GM18907 (cell line): ENCODE results near the gene MTMR4.
"Not testable (repeated sequence)": the region's sequence is repeated elsewhere in the genome, so short reads cannot be mapped to it uniquely, and the experiment has no call there.

Experiments
- ATAC-seq: cut with Tn5 transposase; IDR thresholded peaks from one replicate; pipeline ENCODE4 v1.9.1; 2021; ENCODE audit warnings: mild to moderate bottlenecking, moderate library complexity; ENCODE audit not compliant: unreplicated experiment

MTMR4 gene

DNA sequence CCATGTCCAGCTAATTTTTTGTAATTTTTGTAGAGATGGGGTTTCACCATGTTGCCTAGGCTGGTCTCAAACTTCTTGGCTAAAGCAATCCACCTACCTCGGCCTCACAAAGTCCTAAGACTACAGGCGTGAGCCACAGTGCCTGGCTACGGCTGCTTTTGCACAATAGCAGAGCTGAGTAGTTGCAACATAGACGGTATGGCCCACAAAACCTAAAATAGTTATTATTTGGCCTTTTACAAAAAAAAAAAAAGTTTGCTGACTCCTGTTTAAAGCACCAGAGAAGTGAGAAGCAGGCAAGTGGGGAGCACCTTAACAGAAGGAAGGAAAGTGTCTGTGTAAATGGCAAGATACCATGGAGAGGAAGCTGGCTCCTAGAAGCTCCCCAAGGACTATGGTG lies 20.9 kb downstream of the MTMR4 start:
- no peak for ATAC-seq

DNA sequence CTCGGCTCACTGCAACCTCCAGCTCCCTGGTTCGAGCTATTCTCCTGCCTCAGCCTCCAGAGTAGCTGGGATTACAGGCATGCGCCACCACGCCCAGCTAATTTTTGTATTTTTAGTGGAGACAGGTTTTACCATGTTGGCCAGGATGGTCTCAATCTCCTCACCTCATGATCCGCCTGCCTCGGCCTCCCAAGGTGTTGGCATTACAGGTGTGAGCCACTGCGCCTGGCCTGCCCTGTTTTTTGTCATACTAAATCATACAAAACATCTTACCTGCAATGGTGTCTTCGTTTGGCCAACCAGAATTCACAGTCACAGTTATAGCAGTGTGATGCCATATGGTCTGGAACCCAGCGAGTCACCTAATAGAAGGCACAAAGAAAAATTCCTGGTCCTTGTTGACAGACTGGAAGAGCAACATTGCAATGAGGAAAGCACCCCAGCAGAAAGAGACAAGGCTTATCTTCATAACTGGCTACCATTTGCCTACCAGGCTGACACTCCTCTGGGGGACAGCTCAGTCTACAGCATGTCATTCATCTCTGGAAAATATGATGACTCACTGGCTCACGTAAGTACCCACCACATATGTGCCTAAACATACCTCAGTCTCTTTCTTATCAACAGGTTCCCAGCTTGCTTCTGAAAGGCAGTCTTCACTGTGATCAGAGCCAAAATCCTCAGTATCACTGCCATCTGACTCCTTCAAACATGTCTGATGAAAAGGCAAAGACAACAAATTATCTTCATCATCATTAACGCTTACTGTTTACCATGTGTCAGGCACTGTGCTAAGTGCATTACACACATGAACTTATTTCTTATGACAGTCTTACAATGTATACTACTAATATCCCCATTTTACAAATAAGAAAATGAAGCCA lies 22.0 kb downstream of the MTMR4 start:
- ATAC-seq, result no peak

DNA sequence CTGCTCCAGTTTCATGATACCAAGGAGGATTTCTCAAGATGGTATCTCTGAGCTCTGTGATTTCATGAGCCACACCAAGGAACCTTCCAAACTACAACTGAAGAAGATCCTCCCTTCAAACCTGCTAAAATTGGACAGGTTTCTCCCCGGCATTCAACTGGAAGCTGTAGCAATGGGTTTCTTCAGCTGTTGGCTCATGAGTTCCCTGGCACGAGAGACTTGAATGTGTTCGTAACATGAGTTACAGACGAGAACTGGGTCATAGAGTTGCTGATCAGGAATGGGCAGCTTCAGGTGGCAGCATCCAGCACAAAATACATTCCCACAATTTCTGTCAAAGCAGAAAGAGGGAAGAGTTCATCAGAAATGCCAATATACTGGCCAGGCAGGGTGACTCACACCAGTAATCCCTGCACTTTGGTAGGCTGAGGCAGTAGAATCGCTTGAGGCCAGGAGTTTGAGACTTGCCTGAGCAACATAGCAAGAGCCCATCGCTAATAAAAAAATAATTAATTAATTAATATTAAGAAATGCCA lies 22.9 kb downstream of the MTMR4 start:
- ATAC-seq, result no peak

DNA sequence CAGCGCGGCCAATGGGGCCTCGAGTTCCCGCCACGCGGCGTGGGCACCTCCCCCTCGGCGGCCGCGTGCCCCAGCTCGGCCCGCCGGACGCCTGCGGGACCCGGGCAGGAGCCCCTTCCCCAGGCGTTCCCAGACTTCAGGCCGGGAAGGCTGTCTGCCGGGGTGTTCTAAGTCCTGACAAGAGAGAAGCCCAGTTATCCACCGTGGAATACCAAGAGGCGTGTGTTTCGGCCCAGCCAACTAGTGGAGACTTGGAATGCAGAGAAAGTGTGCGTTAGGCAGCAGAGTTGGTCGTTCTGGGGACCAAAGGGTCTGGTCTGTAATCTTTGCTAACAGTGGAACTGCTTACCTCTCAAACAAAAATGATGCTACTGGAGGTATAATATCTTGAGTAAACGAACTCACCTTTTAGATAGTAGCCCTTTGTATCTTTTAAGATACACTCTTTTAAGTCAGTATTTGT lies 26.0 kb downstream of the MTMR4 start:
- no peak for ATAC-seq

DNA sequence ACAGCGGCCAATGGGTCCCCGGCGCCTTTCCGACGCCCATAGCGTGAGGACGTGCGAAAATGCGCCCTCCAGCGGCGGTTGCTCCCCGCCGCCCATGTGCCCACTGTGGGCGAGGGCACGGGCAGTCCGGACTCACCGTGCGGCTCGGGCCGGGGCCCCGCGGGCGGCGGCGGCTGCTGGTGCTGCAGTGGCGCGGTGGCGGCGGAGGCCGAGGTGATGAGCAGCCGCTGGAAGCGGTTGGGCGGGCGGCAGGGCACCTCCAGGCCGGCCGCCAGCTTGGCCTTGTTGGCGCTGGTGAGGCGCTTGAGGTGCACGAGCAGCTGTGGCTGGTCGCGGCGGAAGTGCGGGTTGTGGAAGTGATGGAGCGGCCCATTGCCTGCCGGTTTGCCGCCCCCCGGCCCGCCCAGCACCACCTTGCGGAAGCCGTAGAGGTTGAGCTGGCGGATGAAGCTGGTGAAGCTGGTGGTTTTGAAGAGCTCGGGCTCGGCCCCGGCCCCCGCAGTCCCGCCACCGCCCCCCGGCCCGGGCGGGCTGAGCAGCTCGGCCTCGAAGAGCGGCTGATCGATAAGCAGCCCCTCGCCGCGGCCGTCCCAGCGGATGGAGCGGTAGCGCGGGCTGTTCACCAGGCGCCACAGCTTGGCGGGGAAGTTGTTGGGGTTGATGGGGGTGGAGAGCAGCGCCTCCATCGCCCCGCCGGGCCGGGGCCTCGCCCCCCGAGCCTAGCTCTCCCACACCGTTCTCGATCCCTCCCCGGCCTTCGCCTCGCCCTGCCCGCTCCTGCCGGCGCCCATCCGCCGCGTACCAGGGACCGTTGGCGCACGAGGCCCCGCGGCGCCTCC lies 26.6 kb downstream of the MTMR4 start, which contains the start of gene HSF5:
Gene HSF5, minus strand, starts transcription at position 820 of the 839 bp plus-strand sequence. Its CDS starts 134 bp downstream, at position 686.
- peak; percentile 65 for ATAC-seq

DNA sequence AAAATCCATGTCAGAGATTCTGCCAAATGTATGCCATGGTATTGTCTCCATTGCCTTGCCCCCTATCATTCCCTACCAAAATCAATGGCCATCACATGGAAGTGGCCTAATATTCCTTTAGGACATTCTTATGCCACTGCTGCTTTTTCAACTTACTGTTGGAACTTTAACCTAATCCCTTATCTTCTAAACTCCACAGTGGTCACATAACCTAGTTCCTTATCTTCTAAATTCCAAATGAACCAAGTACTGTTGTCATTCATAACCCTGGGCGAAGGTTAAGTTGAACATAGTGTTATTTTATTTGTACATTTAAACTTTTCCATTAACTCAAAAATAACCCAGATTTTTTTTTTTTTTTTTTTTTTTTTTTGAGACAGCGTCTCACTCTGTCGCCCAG lies 29.8 kb downstream of the MTMR4 start:
- ATAC-seq, result no peak

DNA sequence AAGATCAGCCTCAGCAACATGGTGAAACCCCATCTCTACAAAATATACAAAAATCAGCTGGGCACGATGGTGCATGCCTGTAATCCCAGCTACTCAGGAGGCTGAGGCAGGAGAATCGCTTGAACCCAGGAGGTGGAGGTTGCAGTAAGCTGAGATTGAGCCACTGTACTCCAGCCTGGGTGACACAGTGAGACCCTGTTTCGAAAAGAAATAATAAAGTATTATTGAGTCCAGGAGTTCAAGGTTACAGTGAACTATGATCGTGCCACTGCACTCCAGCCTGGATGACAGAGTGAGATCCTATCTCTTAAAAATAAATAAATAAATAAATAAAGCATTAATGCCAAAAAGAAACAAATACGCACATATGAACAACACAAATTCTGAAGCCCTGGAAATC lies 32.6 kb downstream of the MTMR4 start:
- not testable (repeated sequence) for ATAC-seq

DNA sequence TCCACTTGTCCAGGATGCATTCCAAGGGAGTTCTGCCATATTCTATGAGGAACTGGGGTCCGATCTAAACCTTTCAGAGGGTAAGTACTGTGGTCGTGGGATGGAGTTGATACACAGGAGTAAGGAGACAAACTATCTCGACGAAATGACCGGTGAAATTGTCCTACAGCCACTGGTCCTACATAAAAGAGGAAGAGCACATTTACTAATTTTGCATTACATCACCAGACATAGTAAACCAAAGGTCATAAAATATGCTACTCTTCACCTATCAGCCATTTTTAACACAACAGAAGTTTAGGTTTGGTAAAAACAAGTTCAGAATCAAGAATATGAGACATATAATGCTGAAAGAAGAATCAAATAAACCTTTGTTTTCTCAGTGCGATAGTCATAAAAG lies 34.3 kb downstream of the MTMR4 start:
- ATAC-seq, result no peak

DNA sequence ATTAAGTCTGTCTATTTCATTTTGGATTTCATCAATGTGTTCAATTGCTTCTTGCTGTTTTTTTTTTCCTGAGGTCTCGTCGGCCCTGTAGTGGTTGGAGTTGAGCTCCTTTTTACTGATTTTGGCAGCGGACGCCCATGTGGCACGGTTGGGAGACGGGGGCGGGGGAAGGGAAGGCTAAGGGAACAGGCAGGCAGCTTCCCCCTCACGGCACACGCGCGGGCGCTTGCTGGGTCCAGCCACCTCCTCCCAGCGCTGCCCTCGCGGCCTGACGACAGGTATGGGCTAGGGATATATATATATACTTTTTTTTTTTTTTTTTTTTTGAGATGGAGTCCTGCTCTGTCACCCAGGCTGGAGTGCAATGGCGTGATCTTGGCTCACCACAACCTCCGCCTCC lies 37.6 kb downstream of the MTMR4 start:
- ATAC-seq, result no peak

DNA sequence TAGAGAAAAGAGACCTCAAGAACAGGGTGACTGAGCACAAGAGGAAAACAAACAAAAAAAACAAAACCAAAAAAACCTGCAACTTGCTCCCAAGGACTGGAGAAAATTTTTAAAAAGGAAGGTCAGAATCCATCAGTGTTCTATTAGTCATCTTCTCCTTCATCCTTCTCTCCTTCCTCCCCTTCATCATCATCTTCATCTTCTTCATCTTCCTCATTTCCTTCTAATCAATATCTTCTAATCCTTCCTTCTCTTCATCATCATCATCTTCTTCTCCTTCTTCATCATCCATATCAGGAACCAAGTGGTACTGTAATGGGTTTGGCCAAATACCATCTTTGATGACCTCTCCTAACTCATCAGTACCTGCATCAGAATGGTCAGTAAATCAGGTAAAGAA lies 38.5 kb downstream of the MTMR4 start:
- ATAC-seq, result no peak

DNA sequence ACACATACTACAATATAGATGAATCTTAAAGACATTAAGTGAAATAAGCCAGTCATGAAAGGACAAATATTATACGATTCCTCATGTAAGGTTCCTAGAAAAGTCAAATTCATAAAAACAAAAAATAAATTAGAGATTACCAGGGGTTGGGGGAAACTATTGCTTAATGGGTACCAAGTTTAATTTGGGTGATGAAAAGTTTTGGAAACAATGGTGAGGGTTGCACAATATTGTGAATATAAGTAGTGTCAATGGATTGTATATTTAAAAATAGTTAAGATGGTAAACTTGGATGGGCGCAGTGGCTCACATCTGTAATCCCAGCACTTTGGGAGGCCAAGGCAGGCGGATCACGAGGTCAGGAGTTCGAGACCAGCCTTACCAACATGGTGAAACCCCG lies 44.1 kb downstream of the MTMR4 start:
- ATAC-seq, result no peak

DNA sequence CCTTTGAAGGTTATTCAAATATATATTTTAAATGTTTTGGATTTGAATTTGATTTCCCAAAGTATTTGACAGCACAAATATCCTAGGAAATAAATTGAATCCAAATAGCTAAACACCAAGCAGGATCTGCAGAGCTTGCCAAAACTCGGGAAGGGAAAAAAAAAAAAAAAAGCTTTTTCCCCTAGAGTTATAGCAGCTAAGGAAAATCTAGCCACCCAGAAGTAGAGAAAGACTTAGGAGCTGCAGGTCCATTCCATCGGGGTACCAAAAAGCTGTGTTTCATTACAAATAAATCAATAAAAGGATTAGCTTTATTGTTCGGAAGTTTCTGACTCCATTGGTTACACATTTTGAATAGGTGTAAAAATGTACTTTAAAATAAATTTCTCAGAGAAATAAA lies 45.5 kb downstream of the MTMR4 start:
- no peak for ATAC-seq

DNA sequence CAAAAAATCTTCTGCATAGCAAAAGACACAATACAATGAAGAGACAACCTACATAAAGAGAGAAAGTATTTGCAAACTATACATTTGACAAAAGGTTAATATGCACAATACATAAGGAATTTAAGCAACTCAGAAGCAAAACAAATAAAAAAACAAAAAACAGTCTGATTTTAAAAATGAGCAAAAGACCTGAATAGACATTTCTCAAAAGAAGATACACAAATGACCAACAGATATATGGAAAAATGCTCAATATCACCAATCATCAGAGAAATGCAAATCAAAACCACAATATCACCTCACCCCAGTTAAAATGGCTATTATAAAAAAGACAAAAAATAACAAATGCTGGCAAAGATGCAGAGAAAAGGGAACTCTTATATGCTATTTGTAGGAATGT lies 58.9 kb downstream of the MTMR4 start:
- no peak for ATAC-seq

DNA sequence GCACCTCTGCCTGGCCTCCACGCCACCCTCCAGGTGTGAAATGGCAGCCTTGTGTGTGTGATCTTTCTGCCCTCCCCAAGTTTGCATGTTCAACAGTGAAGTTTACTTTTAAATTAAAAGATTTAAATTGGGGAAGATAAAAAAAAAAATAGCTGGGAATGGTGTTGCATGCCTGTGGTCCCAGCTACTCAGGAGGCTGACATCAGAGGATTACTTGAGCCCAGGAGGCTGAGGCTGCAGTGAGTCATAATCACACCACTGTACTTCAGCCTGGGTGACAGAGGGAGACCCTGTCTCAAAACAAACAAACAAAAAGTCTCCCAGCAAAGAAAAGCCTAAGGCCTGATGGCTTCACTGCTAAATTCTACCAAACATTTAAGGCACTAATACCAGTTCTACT lies 61.7 kb downstream of the MTMR4 start:
- ATAC-seq, result no peak

DNA sequence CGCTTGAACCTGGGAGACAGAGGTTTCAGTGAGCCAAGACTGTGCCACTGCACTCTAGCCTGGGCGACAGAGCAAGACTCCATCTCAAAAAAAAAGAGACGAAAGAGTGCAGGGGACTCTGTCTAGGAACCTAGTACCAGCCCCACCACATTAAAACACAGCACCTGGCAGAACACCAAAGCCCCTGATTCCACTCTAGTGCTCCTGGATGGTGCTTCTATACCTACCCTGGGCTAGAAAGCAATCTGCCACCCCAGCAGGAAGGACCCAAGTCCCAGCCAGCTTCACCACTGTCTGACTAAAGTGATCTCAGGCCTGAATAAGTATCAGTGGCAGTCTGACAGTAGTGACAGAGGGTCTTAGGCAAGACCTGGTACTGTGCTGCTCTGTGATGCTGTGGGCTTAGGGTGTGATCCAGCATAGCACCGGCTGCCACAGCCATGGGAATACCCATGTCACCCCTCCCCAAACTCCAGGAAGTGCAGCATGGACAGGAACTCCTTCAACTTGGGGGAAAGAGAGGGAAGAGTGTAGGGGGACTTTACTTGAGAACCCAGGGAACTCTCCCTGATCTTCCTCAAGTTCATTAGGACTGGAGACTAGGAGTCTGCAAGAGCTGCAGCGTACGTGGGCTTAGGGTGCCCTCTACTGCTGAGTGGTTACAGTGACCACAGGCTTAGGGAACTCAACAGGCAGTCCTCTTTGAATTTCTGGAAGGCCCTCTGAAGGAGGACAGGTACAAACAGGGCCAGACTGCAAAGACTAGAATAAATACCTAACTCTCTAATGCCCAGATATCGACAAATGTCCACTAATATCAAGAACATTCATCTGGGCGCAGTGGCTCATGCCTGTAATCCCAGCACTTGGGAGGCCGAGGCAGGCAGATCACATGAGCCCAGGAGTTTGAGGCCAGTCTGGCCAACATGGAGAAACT lies 67.1 kb downstream of the MTMR4 start:
- ATAC-seq, result no peak

DNA sequence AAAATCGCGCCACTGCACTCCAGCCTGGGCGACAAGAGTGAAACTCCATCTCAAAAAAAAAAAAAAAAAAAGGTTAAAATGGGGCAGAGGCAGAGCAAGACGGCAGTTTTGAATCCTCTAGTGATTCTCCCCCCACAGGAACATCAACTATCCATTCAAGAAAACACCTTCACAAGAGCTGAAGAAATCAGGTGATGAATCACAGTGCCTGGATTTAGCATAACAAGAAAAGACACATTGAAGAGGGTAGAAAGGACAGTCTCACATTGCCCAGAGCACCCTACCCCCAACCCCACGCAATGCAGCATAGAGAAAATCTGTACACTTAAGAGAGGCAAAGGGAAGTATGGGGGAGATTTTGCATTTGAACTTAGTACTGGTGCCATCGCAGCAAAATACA lies 68.4 kb downstream of the MTMR4 start:
- ATAC-seq, result no peak
